Trophoblast cell (in vitro differentiated cells and primary cell): ENCODE results near the gene PARD3B.

Source experiments
- DNase-seq, 2 donors: peaks; one replicate each; pipeline ENCODE4 v3.0.0-alpha.2; 2016
- H2AFZ ChIP-seq: 2 replicates; pipeline ENCODE4 v1.6.1; 2013; ENCODE audit warnings: low read length, moderate library complexity, mild to moderate bottlenecking; ENCODE audit not compliant: insufficient read depth, poor library complexity
- H2AK5ac ChIP-seq: 2 replicates; pipeline ENCODE4 v1.6.1; 2013; ENCODE audit warnings: mild to moderate bottlenecking, low read length
- H2BK120ac ChIP-seq: 2 replicates; pipeline ENCODE4 v1.6.1; 2013; ENCODE audit warnings: low read length, mild to moderate bottlenecking, moderate library complexity; ENCODE audit not compliant: insufficient read depth, poor library complexity
- H2BK12ac ChIP-seq: 2 replicates; pipeline ENCODE4 v1.6.1; 2013; ENCODE audit warnings: mild to moderate bottlenecking, low read length, moderate library complexity
- H2BK5ac ChIP-seq: 2 replicates; pipeline ENCODE4 v1.6.1; 2013; ENCODE audit warnings: low read length, low read depth, moderate library complexity, mild to moderate bottlenecking; ENCODE audit not compliant: poor library complexity
- H3K14ac ChIP-seq: 2 replicates; pipeline ENCODE4 v1.6.1; 2013; ENCODE audit warnings: mild to moderate bottlenecking, low read length
- H3K18ac ChIP-seq: 2 replicates; pipeline ENCODE4 v1.6.1; 2013; ENCODE audit warnings: mild to moderate bottlenecking, low read length
- H3K23ac ChIP-seq: 2 replicates; pipeline ENCODE4 v1.6.1; 2013; ENCODE audit warnings: low read length
- H3K27ac ChIP-seq: 2 replicates; pipeline ENCODE4 v1.5.1; 2013; ENCODE audit warnings: low read depth, mild to moderate bottlenecking, inconsistent platforms, low read length, moderate library complexity
- H3K27me3 ChIP-seq: 2 replicates; pipeline ENCODE4 v1.6.1; 2013; ENCODE audit warnings: inconsistent platforms, mild to moderate bottlenecking, low read length, moderate library complexity; ENCODE audit not compliant: insufficient read depth
- H3K36me3 ChIP-seq, 2 experiments: 1 replicate in 1 of 2; 2 replicates in 1 of 2; pipeline ENCODE4 v1.6.1; 2013; ENCODE audit warnings: low read length in 2 of 2, mild to moderate bottlenecking in 2 of 2, moderate library complexity in 1 of 2; ENCODE audit not compliant: insufficient read depth in 2 of 2, control insufficient read depth in 1 of 2
- H3K4ac ChIP-seq: 2 replicates; pipeline ENCODE4 v1.6.1; 2013; ENCODE audit warnings: low read depth, mild to moderate bottlenecking, low read length, moderate library complexity
- H3K4me1 ChIP-seq, 2 experiments: 1 replicate in 1 of 2; 2 replicates in 1 of 2; pipeline ENCODE4 v1.6.1; 2013; ENCODE audit warnings: low read length in 2 of 2, mild to moderate bottlenecking in 2 of 2, moderate library complexity in 1 of 2; ENCODE audit not compliant: insufficient read depth in 2 of 2, control insufficient read depth in 1 of 2
- H3K4me2 ChIP-seq: 2 replicates; pipeline ENCODE4 v1.6.1; 2013; ENCODE audit warnings: inconsistent platforms, mild to moderate bottlenecking, low read length, moderate library complexity
- H3K4me3 ChIP-seq: 2 replicates; pipeline ENCODE4 v1.5.1; 2013; ENCODE audit warnings: mild to moderate bottlenecking, low read depth, low read length, inconsistent platforms
- H3K79me1 ChIP-seq: one replicate; pipeline ENCODE4 v1.6.1; 2013; ENCODE audit warnings: low read length
- H3K79me2 ChIP-seq: 2 replicates; pipeline ENCODE4 v1.6.1; 2013; ENCODE audit warnings: low read length, mild to moderate bottlenecking; ENCODE audit not compliant: control insufficient read depth, insufficient read depth, poor library complexity
- H3K9ac ChIP-seq: 2 replicates; pipeline ENCODE4 v1.6.1; 2013; ENCODE audit warnings: mild to moderate bottlenecking, low read length
- H3K9me3 ChIP-seq: 2 replicates; pipeline ENCODE4 v1.6.1; 2013; ENCODE audit warnings: low read depth, mild to moderate bottlenecking, control low read depth, inconsistent platforms, low read length; ENCODE audit not compliant: insufficient read depth
- H4K12ac ChIP-seq: 2 replicates; pipeline ENCODE4 v1.6.1; 2013; ENCODE audit warnings: low read depth, mild to moderate bottlenecking, low read length, moderate library complexity
- H4K8ac ChIP-seq: 2 replicates; pipeline ENCODE4 v1.6.1; 2013; ENCODE audit warnings: low read depth, mild to moderate bottlenecking, low read length, moderate library complexity
- H4K91ac ChIP-seq: one replicate; pipeline ENCODE4 v1.6.1; 2013; ENCODE audit warnings: low read depth, mild to moderate bottlenecking, low read length, moderate library complexity
- WGBS: extraction: QIAGEN DNeasy Blood & Tissue Kit; methylation state at CpG from one replicate; pipeline ENCODE4 v1.1.7; 2013; ENCODE audit warnings: missing lambda C conversion rate; ENCODE audit not compliant: insufficient read length, insufficient coverage; ENCODE audit errors: extremely low coverage; 5-methylcytosine and 5-hydroxymethylcytosine counted together

The PARD3B gene

GRCh38 chr2:204750389-204750788 is 205.1 kb downstream of the PARD3B start:
- H2BK12ac ChIP-seq, result peak overlapping the region; percentile 22
- H2AK5ac ChIP-seq, result no peak overlapping the region
- H3K27ac ChIP-seq, result no peak overlapping the region
- no peak overlapping the region for H3K14ac ChIP-seq
- no peak overlapping the region for H3K9ac ChIP-seq
- no peak overlapping the region for H3K18ac ChIP-seq
- H2BK120ac ChIP-seq, result no peak overlapping the region
- H3K4me1 ChIP-seq, result no peaks in the 10 kb centered on the region
- no peak overlapping the region for H2AFZ ChIP-seq
- H3K79me1 ChIP-seq, result no peaks in the 10 kb centered on the region
- WGBS, result no CpG with 5 or more reads among the region's 5 CpGs
- no peaks in the 10 kb centered on the region for H3K36me3 ChIP-seq
- no peak overlapping the region for H3K23ac ChIP-seq
- no peak overlapping the region for H3K4me3 ChIP-seq
- no peaks in the 10 kb centered on the region for H3K79me2 ChIP-seq
- H3K4ac ChIP-seq, result no peak overlapping the region
- H4K8ac ChIP-seq, result no peak overlapping the region
- H4K12ac ChIP-seq, result no peak overlapping the region
- H4K91ac ChIP-seq, result no peak overlapping the region
- DNase-seq, result no peak
- no peaks in the 10 kb centered on the region for H3K27me3 ChIP-seq
- H2BK5ac ChIP-seq, result peak overlapping the region; percentile 21
- H3K4me2 ChIP-seq, result no peak overlapping the region
- no peaks in the 10 kb centered on the region for H3K9me3 ChIP-seq

GRCh38 chr2:204751472-204751871 is 206.2 kb downstream of the PARD3B start:
- Histone ChIP-seq H3K4me2 (no peak overlapping the region), H2AK5ac (no peak overlapping the region)

GRCh38 chr2:204753841-204754240 is 208.6 kb downstream of the PARD3B start:
- no peak overlapping the region for H4K8ac ChIP-seq
- no CpG with 5 or more reads among the region's 1 CpG for WGBS

More at GRCh38 chr2:204751472-204751871, 206.2 kb downstream of the PARD3B start:
- H3K27ac ChIP-seq, result no peak overlapping the region
- no peak overlapping the region for H3K23ac ChIP-seq
- H3K4ac ChIP-seq, result no peak overlapping the region
- H2BK120ac ChIP-seq, result no peak overlapping the region
- H3K9me3 ChIP-seq, result no peaks in the 10 kb centered on the region
- no peak overlapping the region for H3K4me3 ChIP-seq
- H3K9ac ChIP-seq, result no peak overlapping the region
- no peaks in the 10 kb centered on the region for H3K79me1 ChIP-seq
- no peak overlapping the region for H3K18ac ChIP-seq
- no peak overlapping the region for H2BK12ac ChIP-seq
- H3K36me3 ChIP-seq, result no peaks in the 10 kb centered on the region
- H3K14ac ChIP-seq, result no peak overlapping the region
- H2AFZ ChIP-seq, result no peak overlapping the region
- no peak overlapping the region for H2BK5ac ChIP-seq
- DNase-seq, result no peak
- no peak overlapping the region for H4K12ac ChIP-seq
- H3K27me3 ChIP-seq, result no peaks in the 10 kb centered on the region
- no peaks in the 10 kb centered on the region for H3K79me2 ChIP-seq
- H3K4me1 ChIP-seq, result no peaks in the 10 kb centered on the region
- H4K8ac ChIP-seq, result no peak overlapping the region
- no peak overlapping the region for H4K91ac ChIP-seq

GRCh38 chr2:204754898-204755297 is 209.6 kb downstream of the PARD3B start:
- WGBS, result no CpG with 5 or more reads among the region's 3 CpGs
- H3K27me3 ChIP-seq, result no peaks in the 10 kb centered on the region
- H3K23ac ChIP-seq, result no peak overlapping the region
- H2AFZ ChIP-seq, result no peak overlapping the region
- no peaks in the 10 kb centered on the region for H3K79me1 ChIP-seq
- H4K12ac ChIP-seq, result no peak overlapping the region
- no peak overlapping the region for H3K18ac ChIP-seq
- DNase-seq, result no peak
- no peak overlapping the region for H2BK120ac ChIP-seq
- H3K4me1 ChIP-seq, result no peaks in the 10 kb centered on the region
- no peak overlapping the region for H4K91ac ChIP-seq
- H3K9ac ChIP-seq, result no peak overlapping the region
- H3K4ac ChIP-seq, result no peak overlapping the region
- H2BK12ac ChIP-seq, result no peak overlapping the region
- H3K36me3 ChIP-seq, result no peaks in the 10 kb centered on the region
- no peak overlapping the region for H3K14ac ChIP-seq
- no peak overlapping the region for H2AK5ac ChIP-seq
- no peaks in the 10 kb centered on the region for H3K9me3 ChIP-seq
- H3K4me2 ChIP-seq, result no peak overlapping the region
- no peak overlapping the region for H4K8ac ChIP-seq
- no peak overlapping the region for H3K27ac ChIP-seq
- no peaks in the 10 kb centered on the region for H3K79me2 ChIP-seq
- no peak overlapping the region for H2BK5ac ChIP-seq
- no peak overlapping the region for H3K4me3 ChIP-seq

More at GRCh38 chr2:204753841-204754240, 208.6 kb downstream of the PARD3B start:
- Histone ChIP-seq H2AFZ (no peak overlapping the region), H3K36me3 (no peaks in the 10 kb centered on the region), H2AK5ac (no peak overlapping the region), H3K9ac (no peak overlapping the region), H2BK120ac (no peak overlapping the region), H3K23ac (no peak overlapping the region), H4K91ac (no peak overlapping the region), H3K79me1 (no peaks in the 10 kb centered on the region), H2BK5ac (no peak overlapping the region), H3K9me3 (no peaks in the 10 kb centered on the region), H3K18ac (no peak overlapping the region), H3K79me2 (no peaks in the 10 kb centered on the region), H3K27ac (no peak overlapping the region), H3K4ac (no peak overlapping the region), H3K14ac (no peak overlapping the region), H4K12ac (no peak overlapping the region), H3K4me3 (no peak overlapping the region), H2BK12ac (no peak overlapping the region), H3K4me2 (no peak overlapping the region), H3K4me1 (no peaks in the 10 kb centered on the region), H3K27me3 (no peaks in the 10 kb centered on the region)
- no peak for DNase-seq
